Karpas-422 (cell line): ENCODE measurements around the gene TMEM255A. TPM values are rescaled to one million over a fixed set of nuclear protein-coding genes. Genes with fewer than 3 reads are reported as not detected.

Source experiments
- DNase-seq: peaks from one replicate; pipeline ENCODE4 v3.0.0-alpha.2; 2015
- H2AFZ ChIP-seq: fragments of 200-600 bp; sonication (generic); 2 replicates; pipeline ENCODE4 v1.6.1; 2014; ENCODE audit warnings: antibody characterized with exemption, low read length, mixed read lengths
- H3K27ac ChIP-seq: fragments of 200-600 bp; sonication (generic); 2 replicates; pipeline ENCODE4 v1.5.1; 2014; ENCODE audit warnings: mild to moderate bottlenecking, low read length, moderate library complexity
- H3K27me3 ChIP-seq: fragments of 200-600 bp; sonication (generic); 2 replicates; pipeline ENCODE4 v1.6.1; 2014; ENCODE audit warnings: low read length, mixed read lengths
- H3K36me3 ChIP-seq: fragments of 200-600 bp; sonication (generic); 2 replicates; pipeline ENCODE4 v1.6.1; 2014; ENCODE audit warnings: low read length, mixed read lengths; ENCODE audit not compliant: insufficient read depth
- H3K4me1 ChIP-seq: fragments of 200-600 bp; sonication (generic); 2 replicates; pipeline ENCODE4 v1.6.1; 2014; ENCODE audit warnings: mild to moderate bottlenecking, low read length, mixed read lengths
- H3K4me2 ChIP-seq: fragments of 200-600 bp; sonication (generic); 2 replicates; pipeline ENCODE4 v1.6.1; 2014; ENCODE audit warnings: low read length, low read depth, mild to moderate bottlenecking; ENCODE audit not compliant: poor library complexity, severe bottlenecking
- H3K4me3 ChIP-seq: fragments of 200-600 bp; sonication (generic); 2 replicates; pipeline ENCODE4 v1.5.1; 2014; ENCODE audit warnings: mild to moderate bottlenecking, antibody characterized with exemption, low read length, mixed read lengths
- H3K79me2 ChIP-seq: fragments of 200-600 bp; sonication (generic); 2 replicates; pipeline ENCODE4 v1.6.1; 2014; ENCODE audit warnings: mild to moderate bottlenecking, low read length, mixed read lengths
- H3K9ac ChIP-seq: fragments of 200-600 bp; sonication (generic); 2 replicates; pipeline ENCODE4 v1.6.0; 2014; ENCODE audit warnings: low read length
- H3K9me2 ChIP-seq: fragments of 200-600 bp; sonication (generic), shearing (Covaris generic); replicated peaks from 2 replicates; pipeline ENCODE4 v1.6.0; 2014; ENCODE audit warnings: mild to moderate bottlenecking, low read length, moderate library complexity; ENCODE audit not compliant: insufficient read depth
- H3K9me3 ChIP-seq: fragments of 300-700, 200-600 bp; sonication (generic); 2 replicates; pipeline ENCODE4 v1.6.1; 2014; ENCODE audit warnings: low read length, mixed read lengths
- H4K20me1 ChIP-seq: fragments of 200-600 bp; sonication (generic); 2 replicates; pipeline ENCODE4 v1.6.1; 2014; ENCODE audit warnings: mild to moderate bottlenecking, antibody characterized with exemption, low read length, low read depth; ENCODE audit not compliant: insufficient read depth
- total RNA-seq: library from RNA; depleted of rRNA; stranded (reverse); fragments of >200 nt; shearing (Covaris generic); gene quantifications from 2 replicates; pipeline ENCODE4 v1.2.3, GENCODE V29; 2014; ENCODE audit warnings: low replicate concordance

The TMEM255A gene
- total RNA-seq, 1 experiment from 2014 or later, result 0.63 TPM

- DNase-seq, result no peak
- Histone ChIP-seq H3K36me3 (no peaks in the 10 kb centered on the region), H3K9me3 (no peaks in the 10 kb centered on the region), H3K4me2 (no peak overlapping the region), H3K9me2 (no peaks in the 10 kb centered on the region), H3K4me1 (no peaks in the 10 kb centered on the region), H2AFZ (no peak overlapping the region), H3K4me3 (no peak overlapping the region), H3K27ac (no peak overlapping the region), H3K27me3 (no peaks in the 10 kb centered on the region), H3K9ac (no peak overlapping the region), H3K79me2 (no peaks in the 10 kb centered on the region), H4K20me1 (no peaks in the 10 kb centered on the region)
Observed at GRCh38 chrX:120311727-120312063, 434 bp upstream of the TMEM255A start.

GRCh38 chrX:120309873-120310705 lies 1.2 kb downstream of the TMEM255A start:
- H3K27ac ChIP-seq, result no peak overlapping the region
- H3K4me3 ChIP-seq, result no peak overlapping the region
- H3K4me1 ChIP-seq, result no peaks in the 10 kb centered on the region
- no peak for DNase-seq
- no peaks in the 10 kb centered on the region for H4K20me1 ChIP-seq
- no peaks in the 10 kb centered on the region for H3K36me3 ChIP-seq
- H3K4me2 ChIP-seq, result no peak overlapping the region
- H2AFZ ChIP-seq, result no peak overlapping the region
- no peaks in the 10 kb centered on the region for H3K27me3 ChIP-seq
- H3K9me3 ChIP-seq, result no peaks in the 10 kb centered on the region
- no peaks in the 10 kb centered on the region for H3K79me2 ChIP-seq
- no peak overlapping the region for H3K9ac ChIP-seq
- H3K9me2 ChIP-seq, result no peaks in the 10 kb centered on the region

- peaks cover 2% of the 10 kb centered on the region; the same call in 1 of the 2 replicates for H3K4me1 ChIP-seq
- H3K4me3 ChIP-seq, result no peak overlapping the region
- no peaks in the 10 kb centered on the region for H4K20me1 ChIP-seq
- no peak overlapping the region for H3K27ac ChIP-seq
- no peak overlapping the region for H3K4me2 ChIP-seq
- H2AFZ ChIP-seq, result no peak overlapping the region
- H3K79me2 ChIP-seq, result no peaks in the 10 kb centered on the region
- H3K9me2 ChIP-seq, result no peaks in the 10 kb centered on the region
- H3K27me3 ChIP-seq, result no peaks in the 10 kb centered on the region
- no peaks in the 10 kb centered on the region for H3K36me3 ChIP-seq
- H3K9ac ChIP-seq, result no peak overlapping the region
- DNase-seq, result no peak
- H3K9me3 ChIP-seq, result no peaks in the 10 kb centered on the region
Observed at GRCh38 chrX:120308959-120309872, 2.0 kb downstream of the TMEM255A start.

- Histone ChIP-seq H3K36me3 (no peaks in the 10 kb centered on the region), H3K4me2 (no peak overlapping the region), H3K4me3 (no peak overlapping the region), H3K9ac (no peak overlapping the region), H4K20me1 (no peaks in the 10 kb centered on the region), H3K27me3 (no peaks in the 10 kb centered on the region), H3K9me2 (no peaks in the 10 kb centered on the region), H3K4me1 (peaks cover 5% of the 10 kb centered on the region; the same call in 1 of the 2 replicates), H3K9me3 (no peaks in the 10 kb centered on the region), H3K27ac (no peak overlapping the region), H2AFZ (no peak overlapping the region), H3K79me2 (no peaks in the 10 kb centered on the region)
- DNase-seq, result no peak
Observed at GRCh38 chrX:120308558-120308957, 2.7 kb downstream of the TMEM255A start.

- no peaks in the 10 kb centered on the region for H3K79me2 ChIP-seq
- no peak overlapping the region for H3K9ac ChIP-seq
- no peaks in the 10 kb centered on the region for H4K20me1 ChIP-seq
- H3K27ac ChIP-seq, result no peak overlapping the region
- no peak overlapping the region for H3K4me2 ChIP-seq
- H3K4me3 ChIP-seq, result no peak overlapping the region
- H3K9me3 ChIP-seq, result no peaks in the 10 kb centered on the region
- H3K36me3 ChIP-seq, result no peaks in the 10 kb centered on the region
- peaks cover 5% of the 10 kb centered on the region; the same call in 1 of the 2 replicates for H3K4me1 ChIP-seq
- no peaks in the 10 kb centered on the region for H3K9me2 ChIP-seq
- no peak overlapping the region for H2AFZ ChIP-seq
- H3K27me3 ChIP-seq, result no peaks in the 10 kb centered on the region
- DNase-seq, result no peak
Observed at GRCh38 chrX:120306630-120307029, 4.6 kb downstream of the TMEM255A start.

- no peak overlapping the region for H2AFZ ChIP-seq
- H3K9ac ChIP-seq, result no peak overlapping the region
- no peaks in the 10 kb centered on the region for H4K20me1 ChIP-seq
- H3K9me2 ChIP-seq, result no peaks in the 10 kb centered on the region
- H3K27me3 ChIP-seq, result no peaks in the 10 kb centered on the region
- no peak overlapping the region for H3K4me3 ChIP-seq
- H3K79me2 ChIP-seq, result no peaks in the 10 kb centered on the region
- no peak overlapping the region for H3K27ac ChIP-seq
- no peaks in the 10 kb centered on the region for H3K36me3 ChIP-seq
- H3K4me2 ChIP-seq, result no peak overlapping the region
- no peaks in the 10 kb centered on the region for H3K9me3 ChIP-seq
- peaks cover 11% of the 10 kb centered on the region for H3K4me1 ChIP-seq
- DNase-seq, result no peak
Observed at GRCh38 chrX:120305531-120306141, 5.6 kb downstream of the TMEM255A start.

GRCh38 chrX:120304256-120304655 lies 7.0 kb downstream of the TMEM255A start:
- peak overlapping the region; percentile 30; the same call in 1 of the 2 replicates for H2AFZ ChIP-seq
- H3K79me2 ChIP-seq, result no peaks in the 10 kb centered on the region
- H3K4me1 ChIP-seq, result peaks cover 11% of the 10 kb centered on the region
- no peak overlapping the region for H3K4me3 ChIP-seq
- no peak overlapping the region for H3K4me2 ChIP-seq
- no peak overlapping the region for H3K27ac ChIP-seq
- no peaks in the 10 kb centered on the region for H3K9me3 ChIP-seq
- H3K9me2 ChIP-seq, result no peaks in the 10 kb centered on the region
- no peaks in the 10 kb centered on the region for H3K27me3 ChIP-seq
- H4K20me1 ChIP-seq, result no peaks in the 10 kb centered on the region
- DNase-seq, result no peak
- H3K36me3 ChIP-seq, result no peaks in the 10 kb centered on the region
- no peak overlapping the region for H3K9ac ChIP-seq

- H3K36me3 ChIP-seq, result no peaks in the 10 kb centered on the region
- no peak overlapping the region for H3K9ac ChIP-seq
- H3K27me3 ChIP-seq, result no peaks in the 10 kb centered on the region
- H3K4me2 ChIP-seq, result no peak overlapping the region
- peaks cover 11% of the 10 kb centered on the region for H3K4me1 ChIP-seq
- DNase-seq, result peak; percentile 43
- no peaks in the 10 kb centered on the region for H4K20me1 ChIP-seq
- H3K9me3 ChIP-seq, result no peaks in the 10 kb centered on the region
- H2AFZ ChIP-seq, result no peak overlapping the region
- H3K9me2 ChIP-seq, result no peaks in the 10 kb centered on the region
- H3K27ac ChIP-seq, result no peak overlapping the region
- no peaks in the 10 kb centered on the region for H3K79me2 ChIP-seq
- no peak overlapping the region for H3K4me3 ChIP-seq
Observed at GRCh38 chrX:120302434-120302833, 8.8 kb downstream of the TMEM255A start.
